Neural progenitor cell (in vitro differentiated cells): Measurements from ENCODE around the gene ARL6IP6. TPM values are rescaled to one million over a fixed set of nuclear protein-coding genes. Genes with fewer than 3 reads are reported as not detected.

Experiments used
- DNase-seq: peaks from one replicate; pipeline ENCODE4 v3.0.0-alpha.2; 2016; ENCODE audit warnings: low spot score
- H2AFZ ChIP-seq: fragments of 200-600 bp; sonication (generic); replicated peaks from 2 replicates; pipeline ENCODE4 v1.6.1; 2016; ENCODE audit warnings: antibody characterized with exemption
- H3F3A ChIP-seq: fragments of 200-600 bp; sonication (generic); 2 replicates; pipeline ENCODE4 v1.6.1; 2016; ENCODE audit warnings: antibody characterized with exemption, low read depth
- H3K27ac ChIP-seq: fragments of 200-600 bp; sonication (generic); 2 replicates; pipeline ENCODE4 v1.5.1; 2016; ENCODE audit warnings: mild to moderate bottlenecking
- H3K27me3 ChIP-seq: fragments of 200-600 bp; sonication (generic); 2 replicates; pipeline ENCODE4 v1.6.1; 2016; ENCODE audit warnings: mild to moderate bottlenecking, moderate library complexity
- H3K36me3 ChIP-seq: fragments of 200-600 bp; sonication (generic); 2 replicates; pipeline ENCODE4 v1.5.1; 2016
- H3K4me1 ChIP-seq: fragments of 200-600 bp; sonication (generic); 2 replicates; pipeline ENCODE4 v1.6.1; 2016; ENCODE audit warnings: mixed run types
- H3K4me2 ChIP-seq: fragments of 200-600 bp; sonication (generic); 2 replicates; pipeline ENCODE4 v1.6.1; 2016
- H3K4me3 ChIP-seq: fragments of 200-600 bp; sonication (generic); 2 replicates; pipeline ENCODE4 v1.5.1; 2016
- H3K79me2 ChIP-seq: fragments of 200-600 bp; sonication (generic); 2 replicates; pipeline ENCODE4 v1.6.1; 2016; ENCODE audit warnings: low read depth
- H3K9ac ChIP-seq: fragments of 200-600 bp; sonication (generic); 2 replicates; pipeline ENCODE4 v1.6.1; 2016
- H3K9me3 ChIP-seq: fragments of 200-600 bp; sonication (generic); 2 replicates; pipeline ENCODE4 v1.5.1; 2016; ENCODE audit warnings: low read depth
- H4K20me1 ChIP-seq: fragments of 200-600 bp; sonication (generic); 2 replicates; pipeline ENCODE4 v1.6.1; 2016; ENCODE audit warnings: low read depth
- H3K27ac Mint-ChIP-seq: 3 replicates; pipeline ENCODE4 v1.8.0; 2021; ENCODE audit warnings: mixed read lengths
- H3K27me3 Mint-ChIP-seq: 2 replicates; pipeline ENCODE4 v1.8.0; 2022; ENCODE audit warnings: low read depth, mild to moderate bottlenecking, inconsistent platforms, moderate library complexity, mixed read lengths; ENCODE audit not compliant: insufficient read depth
- H3K36me3 Mint-ChIP-seq: 3 replicates; pipeline ENCODE4 v1.8.0; 2021; ENCODE audit warnings: mixed read lengths
- H3K4me1 Mint-ChIP-seq: 3 replicates; pipeline ENCODE4 v1.8.0; 2021; ENCODE audit warnings: mixed read lengths
- H3K4me3 Mint-ChIP-seq: 3 replicates; pipeline ENCODE4 v1.8.0; 2021; ENCODE audit warnings: mild to moderate bottlenecking, moderate library complexity, mixed read lengths
- H3K9me3 Mint-ChIP-seq: 3 replicates; pipeline ENCODE4 v1.8.0; 2020; ENCODE audit warnings: mixed read lengths
- CTCF ChIP-seq: fragments of 200-600 bp; sonication (generic); IDR thresholded peaks from 2 replicates; pipeline ENCODE4 v1.5.1; 2017; ENCODE audit warnings: antibody characterized with exemption, mild to moderate bottlenecking
- EZH2 ChIP-seq: fragments of 200-600 bp; sonication (generic); IDR thresholded peaks from 2 replicates; pipeline ENCODE4 v1.6.1; 2017; ENCODE audit warnings: antibody characterized with exemption, mild to moderate bottlenecking, moderate library complexity
- EZH2phosphoT487 ChIP-seq: fragments of 200-600 bp; sonication (generic); IDR thresholded peaks from 2 replicates; pipeline ENCODE4 v1.6.1; 2017; ENCODE audit warnings: antibody characterized with exemption
- total RNA-seq: library from RNA; depleted of rRNA; stranded (reverse); fragments of >200 nt; gene quantifications from 2 replicates; pipeline ENCODE4 v1.2.3, GENCODE V29; 2015; ENCODE audit warnings: low replicate concordance

Gene ARL6IP6
- total RNA-seq, 1 donor from 2014 or later = 104 TPM

GRCh38 chr2:152686321-152686720 lies 32.1 kb upstream of the ARL6IP6 start:
- no peak overlapping the region for H3K9ac ChIP-seq
- H3K4me2 ChIP-seq = no peak overlapping the region
- peaks cover 51% of the 10 kb centered on the region for H3K36me3 ChIP-seq
- no peak for TF ChIP-seq CTCF
- TF ChIP-seq EZH2 = no peak
- TF ChIP-seq EZH2phosphoT487 = no peak
- peaks cover 5% of the 10 kb centered on the region for H3K9me3 ChIP-seq
- H3K9me3 Mint-ChIP-seq = peaks cover 44% of the 10 kb centered on the region
- no peaks in the 10 kb centered on the region for H3F3A ChIP-seq
- H3K4me1 Mint-ChIP-seq = peaks cover 6% of the 10 kb centered on the region
- no peak for DNase-seq
- H3K4me3 ChIP-seq = no peak overlapping the region
- no peak overlapping the region for H3K27ac ChIP-seq
- H3K27me3 Mint-ChIP-seq = peaks cover 6% of the 10 kb centered on the region
- H3K27me3 ChIP-seq = no peaks in the 10 kb centered on the region
- H2AFZ ChIP-seq = no peak overlapping the region
- H3K4me3 Mint-ChIP-seq = no peak overlapping the region
- H3K36me3 Mint-ChIP-seq = peaks cover 69% of the 10 kb centered on the region
- no peak overlapping the region for H3K27ac Mint-ChIP-seq
- peaks cover 86% of the 10 kb centered on the region for H3K79me2 ChIP-seq
- no peaks in the 10 kb centered on the region for H3K4me1 ChIP-seq
- peaks cover 6% of the 10 kb centered on the region for H4K20me1 ChIP-seq

- no peak overlapping the region for H3K27ac Mint-ChIP-seq
- Histone ChIP-seq H3K27ac (no peak overlapping the region), H3K4me2 (no peak overlapping the region), H4K20me1 (peaks cover 19% of the 10 kb centered on the region), H2AFZ (no peak overlapping the region), H3K27me3 (no peaks in the 10 kb centered on the region), H3K9me3 (no peaks in the 10 kb centered on the region), H3K4me3 (no peak overlapping the region), H3K4me1 (no peaks in the 10 kb centered on the region), H3K79me2 (peaks cover 81% of the 10 kb centered on the region), H3F3A (no peaks in the 10 kb centered on the region), H3K36me3 (peaks cover 15% of the 10 kb centered on the region), H3K9ac (no peak overlapping the region)
- H3K27me3 Mint-ChIP-seq = no peaks in the 10 kb centered on the region
- no peaks in the 10 kb centered on the region for H3K4me1 Mint-ChIP-seq
- H3K4me3 Mint-ChIP-seq = no peak overlapping the region
- peaks cover 40% of the 10 kb centered on the region for H3K36me3 Mint-ChIP-seq
- H3K9me3 Mint-ChIP-seq = no peaks in the 10 kb centered on the region
- no peak for DNase-seq
- no peak for TF ChIP-seq EZH2phosphoT487
- no peak for TF ChIP-seq EZH2
- no peak for TF ChIP-seq CTCF
Observed at GRCh38 chr2:152693033-152693432, 25.4 kb upstream of the ARL6IP6 start.

- DNase-seq = no peak
- no peaks in the 10 kb centered on the region for H3K4me1 ChIP-seq
- H3K9ac ChIP-seq = no peak overlapping the region
- no peaks in the 10 kb centered on the region for H3K27me3 ChIP-seq
- H3K4me2 ChIP-seq = no peak overlapping the region
- H3F3A ChIP-seq = no peaks in the 10 kb centered on the region
- H2AFZ ChIP-seq = no peak overlapping the region
- no peaks in the 10 kb centered on the region for H3K9me3 ChIP-seq
- Mint-ChIP-seq H3K36me3 (peaks cover 35% of the 10 kb centered on the region), H3K27ac (no peak overlapping the region), H3K27me3 (no peaks in the 10 kb centered on the region), H3K4me1 (no peaks in the 10 kb centered on the region), H3K9me3 (no peaks in the 10 kb centered on the region), H3K4me3 (no peak overlapping the region)
- peaks cover 24% of the 10 kb centered on the region for H4K20me1 ChIP-seq
- no peak overlapping the region for H3K4me3 ChIP-seq
- H3K36me3 ChIP-seq = peaks cover 5% of the 10 kb centered on the region
- TF ChIP-seq CTCF (no peak), EZH2 (no peak), EZH2phosphoT487 (no peak)
- H3K79me2 ChIP-seq = peaks cover 81% of the 10 kb centered on the region
- no peak overlapping the region for H3K27ac ChIP-seq
Observed at GRCh38 chr2:152694161-152694661, 24.2 kb upstream of the ARL6IP6 start.
